ENCODE measurements around the gene BIRC5.
"Not testable (repeated sequence)": the region's sequence is repeated elsewhere in the genome, so short reads cannot be mapped to it uniquely, and the experiment has no call there.

Gene BIRC5

DNA sequence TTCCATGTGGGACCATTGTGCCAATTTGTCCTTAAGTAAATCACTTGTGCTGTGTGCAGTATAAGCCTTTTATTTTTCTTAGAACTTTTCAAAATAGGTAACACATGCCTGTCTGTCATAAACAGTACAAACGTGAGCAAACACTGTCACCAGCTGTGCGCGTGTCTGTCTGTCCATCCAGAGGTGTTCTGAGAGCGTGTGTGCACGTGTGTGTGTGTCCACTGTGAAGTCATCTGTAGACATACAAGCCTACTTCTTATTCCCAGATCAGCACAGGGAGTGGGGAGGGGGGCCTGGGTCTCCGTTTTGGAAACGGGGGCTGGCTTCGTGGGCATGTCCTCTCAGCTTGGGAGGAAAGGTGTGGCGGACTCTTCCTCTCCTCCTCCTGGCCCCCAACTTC is 26.8 kb downstream of the BIRC5 start:
- no peak for DNase-seq

DNA sequence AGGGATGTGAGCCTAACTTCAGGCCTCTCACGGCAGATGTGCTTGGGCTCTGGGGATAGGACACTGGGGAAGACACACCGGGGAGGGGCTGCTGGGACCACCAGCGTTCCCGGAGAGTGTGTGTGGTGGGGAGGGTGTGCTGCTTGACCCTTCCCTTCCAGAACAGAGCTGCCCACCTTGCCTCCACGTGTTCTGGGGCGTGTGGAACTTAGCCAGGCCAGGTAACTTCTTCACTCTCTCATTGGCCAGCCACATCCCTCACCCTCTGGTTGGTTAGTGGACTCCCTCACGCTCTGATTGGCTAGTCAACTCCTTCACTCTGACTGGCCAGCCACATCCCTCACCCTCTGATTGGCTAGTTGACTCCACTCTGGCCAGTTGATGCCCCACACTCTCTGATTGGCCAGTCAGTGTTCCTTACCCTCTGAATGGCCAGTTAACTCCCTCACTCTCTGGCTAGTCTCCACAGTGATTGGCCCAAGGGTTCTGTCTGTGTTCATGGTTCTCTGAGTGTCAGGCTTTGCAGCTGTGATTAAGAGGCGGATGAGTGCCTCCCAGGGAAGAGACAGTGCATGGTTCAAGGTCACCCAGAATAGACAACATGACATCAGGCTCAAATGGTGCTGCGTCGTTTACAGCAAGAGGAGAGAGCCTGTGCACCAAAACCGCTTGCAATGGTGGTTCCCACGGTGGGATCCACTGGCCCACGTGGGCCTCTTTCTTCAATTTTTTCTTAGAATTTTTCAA is 27.4 kb downstream of the BIRC5 start:
- peak; percentile 88 to 93 for DNase-seq

DNA sequence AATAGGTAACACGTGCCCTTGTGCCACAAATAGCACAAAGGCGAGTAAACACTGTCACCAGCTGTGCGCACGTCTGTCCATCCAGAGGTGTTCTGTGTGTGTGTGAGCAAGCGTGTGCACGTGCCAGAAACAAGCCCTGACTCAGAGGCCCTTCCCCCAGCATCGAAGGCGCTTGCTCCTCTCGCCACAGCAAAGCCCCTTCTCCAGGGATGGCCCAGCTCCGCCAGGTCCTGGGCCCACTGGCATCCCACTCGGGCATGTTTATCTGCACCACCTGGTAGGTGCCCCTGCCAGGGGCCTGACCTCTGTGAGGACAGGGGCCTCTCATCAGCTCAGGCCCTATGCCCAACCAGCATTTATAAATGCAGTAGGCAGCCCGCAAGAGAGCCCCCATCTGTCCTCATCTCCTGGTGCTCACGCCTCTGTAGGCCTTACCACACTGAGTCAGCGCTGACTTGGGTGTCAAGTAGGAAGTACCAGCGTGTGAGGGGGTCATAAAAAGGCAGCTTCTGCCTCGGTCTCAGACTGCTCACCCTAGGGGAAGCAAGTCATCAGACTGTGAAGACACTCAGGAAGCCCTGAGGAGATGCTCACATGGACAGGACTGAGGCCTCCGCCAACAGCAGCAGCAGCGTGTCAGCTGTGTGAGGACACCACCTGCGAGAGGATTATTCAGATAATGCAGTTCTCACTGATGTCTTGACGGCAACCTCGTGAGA is 28.1 kb downstream of the BIRC5 start:
- DNase-seq, result no peak

DNA sequence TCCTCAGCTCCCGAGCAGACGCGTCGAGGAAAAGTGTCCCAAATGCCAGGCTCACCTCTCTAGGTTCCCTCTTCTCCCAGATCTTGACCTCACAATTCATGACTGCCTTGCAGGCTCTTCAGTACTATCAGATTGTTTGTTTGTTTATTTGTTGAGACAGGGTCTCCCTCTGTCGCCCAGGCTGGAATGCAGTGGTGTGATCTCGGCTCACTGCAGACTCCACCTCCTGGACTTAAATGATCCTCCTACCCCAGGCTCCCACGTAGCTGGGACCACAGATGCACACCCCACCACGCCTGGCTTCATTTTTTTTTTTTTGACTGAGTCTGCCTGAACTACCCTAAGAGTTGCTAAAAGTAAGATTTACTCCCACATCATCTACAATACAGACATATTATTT is 33.3 kb downstream of the BIRC5 start:
- DNase-seq, result no peak

DNA sequence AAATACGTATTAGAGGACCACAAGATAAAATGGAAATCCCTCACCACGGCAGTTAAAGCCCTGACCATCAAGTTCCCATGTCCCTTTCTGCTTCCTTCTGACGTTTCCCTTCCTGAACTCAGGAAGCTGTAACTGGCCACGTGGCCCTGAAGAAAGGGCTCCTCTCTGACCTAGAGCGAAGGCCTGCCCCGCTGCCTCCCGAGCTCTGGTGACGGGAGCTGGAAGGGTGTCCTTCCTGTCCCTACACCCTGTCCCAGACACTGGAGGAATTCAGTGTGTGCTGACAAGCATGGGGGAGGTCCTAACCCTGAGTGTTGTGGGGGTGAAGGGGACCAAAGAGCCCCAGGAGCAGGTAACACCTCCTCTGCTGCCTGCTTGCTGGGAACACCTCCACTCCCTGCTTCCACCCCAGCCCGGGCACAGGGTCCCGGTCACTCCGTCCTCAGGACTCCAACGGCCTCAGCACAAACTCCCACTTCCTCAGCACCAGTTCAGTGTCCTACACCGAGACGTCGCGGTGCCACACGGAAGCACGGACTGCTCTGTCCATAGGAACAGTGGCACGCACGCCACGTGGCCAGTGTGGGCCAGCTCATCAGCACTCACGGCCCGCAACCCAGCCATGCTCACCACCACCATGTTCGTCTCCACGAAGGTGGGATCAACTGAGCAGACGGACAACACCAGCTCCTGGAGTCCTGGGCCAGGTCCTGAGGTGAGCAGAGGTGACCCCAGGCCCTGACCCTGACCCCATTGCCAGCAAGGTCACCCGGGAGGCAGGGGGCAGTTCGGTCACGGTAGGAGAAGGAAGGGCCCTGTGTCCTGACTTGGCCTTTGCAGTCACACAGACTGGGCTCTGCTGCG is 34.2 kb downstream of the BIRC5 start:
- DNase-seq, result no peak

DNA sequence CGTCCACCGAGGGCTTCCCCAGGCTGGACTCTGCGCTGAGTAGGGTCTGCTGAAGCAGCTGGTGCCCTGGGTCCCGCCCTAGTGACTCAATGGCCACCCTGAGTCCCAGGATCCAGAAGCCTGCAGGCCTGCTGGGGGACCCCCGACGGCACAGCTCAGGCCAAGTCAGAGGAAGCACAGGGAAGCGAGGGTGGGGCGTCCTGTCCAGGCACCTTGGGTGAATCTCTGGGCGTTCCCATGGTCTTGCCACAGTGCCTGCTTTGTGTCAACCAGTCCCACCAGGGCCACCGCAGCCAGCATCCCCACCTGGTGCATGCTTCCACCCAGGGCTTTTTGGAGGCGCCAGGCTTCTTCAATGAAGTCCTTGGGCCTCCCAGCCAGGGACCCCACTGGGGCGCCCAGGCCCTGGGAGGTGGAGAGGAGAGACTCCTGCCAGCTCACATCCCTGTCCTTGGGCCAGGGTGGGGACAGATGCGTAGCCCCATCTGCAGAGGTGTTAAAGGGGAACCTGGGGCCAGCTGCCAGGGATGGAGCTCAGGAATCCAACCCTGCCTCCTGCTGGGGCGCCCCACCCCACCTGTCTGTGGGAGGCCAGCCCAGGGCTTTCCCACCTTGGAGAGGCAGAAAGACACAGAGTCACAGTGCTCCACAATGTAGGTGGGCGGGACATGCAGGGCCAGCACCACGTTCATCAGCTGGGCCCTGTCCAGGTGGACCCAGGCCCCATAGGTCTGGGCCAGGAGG is 35.2 kb downstream of the BIRC5 start:
- no peak for DNase-seq

- DNase-seq, result no peak
Observed at GRCh38 chr17:78249818-78250806, 36.1 kb downstream of the BIRC5 start.

GRCh38 chr17:78250891-78251772 is 37.1 kb downstream of the BIRC5 start:
- DNase-seq, result peak; percentile 75 to 89

DNA sequence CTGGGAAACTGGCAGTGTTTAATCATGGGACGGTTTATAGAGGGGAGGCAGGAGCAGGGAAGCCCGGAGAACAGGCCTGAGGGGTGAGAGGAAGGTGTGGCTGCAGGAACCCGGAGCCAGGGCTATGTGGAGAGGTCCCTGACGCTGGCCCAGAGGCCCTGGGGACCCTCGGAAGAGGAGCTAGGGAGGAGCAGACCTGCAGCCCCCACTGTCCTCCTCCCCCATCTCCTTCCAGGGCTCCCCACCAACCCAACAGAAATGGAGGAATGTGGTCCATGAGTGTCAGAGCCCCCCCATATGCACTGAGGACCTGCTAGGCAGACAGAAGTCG is 37.7 kb downstream of the BIRC5 start:
- DNase-seq, result no peak

DNA sequence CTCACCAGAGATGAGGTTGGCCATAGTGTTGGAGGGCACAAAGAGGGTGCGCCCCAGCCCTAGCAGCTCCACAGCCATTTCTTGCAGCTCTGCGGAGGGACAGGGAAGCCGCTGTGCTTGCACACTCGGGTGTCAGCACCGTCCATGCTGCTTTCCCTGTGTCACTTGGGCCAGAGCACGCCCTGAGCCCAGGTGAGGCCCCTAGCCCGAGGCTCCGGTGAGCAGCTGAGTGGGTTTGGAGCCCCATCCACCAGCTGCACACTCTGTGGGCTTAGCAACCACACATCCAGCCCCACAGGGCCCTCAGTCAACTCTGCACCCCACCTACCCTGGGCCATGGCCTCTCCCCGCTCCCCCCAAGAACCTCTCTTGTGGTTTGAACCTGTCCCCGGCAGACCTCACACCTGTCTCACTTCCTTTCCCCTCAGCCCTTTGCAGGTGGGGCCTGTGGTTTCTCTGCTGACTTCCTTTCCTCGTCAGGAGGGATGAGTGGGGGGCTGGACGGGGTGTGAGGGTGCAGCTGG is 38.1 kb downstream of the BIRC5 start:
- DNase-seq, result no peak

GRCh38 chr17:78252701-78253635 is 38.9 kb downstream of the BIRC5 start:
- DNase-seq, result no peak

- not testable (repeated sequence) for DNase-seq
Observed at GRCh38 chr17:78253636-78253945, 39.5 kb downstream of the BIRC5 start.

GRCh38 chr17:78253946-78254672 is 40.1 kb downstream of the BIRC5 start:
- DNase-seq, result peak; percentile 51 to 84

DNA sequence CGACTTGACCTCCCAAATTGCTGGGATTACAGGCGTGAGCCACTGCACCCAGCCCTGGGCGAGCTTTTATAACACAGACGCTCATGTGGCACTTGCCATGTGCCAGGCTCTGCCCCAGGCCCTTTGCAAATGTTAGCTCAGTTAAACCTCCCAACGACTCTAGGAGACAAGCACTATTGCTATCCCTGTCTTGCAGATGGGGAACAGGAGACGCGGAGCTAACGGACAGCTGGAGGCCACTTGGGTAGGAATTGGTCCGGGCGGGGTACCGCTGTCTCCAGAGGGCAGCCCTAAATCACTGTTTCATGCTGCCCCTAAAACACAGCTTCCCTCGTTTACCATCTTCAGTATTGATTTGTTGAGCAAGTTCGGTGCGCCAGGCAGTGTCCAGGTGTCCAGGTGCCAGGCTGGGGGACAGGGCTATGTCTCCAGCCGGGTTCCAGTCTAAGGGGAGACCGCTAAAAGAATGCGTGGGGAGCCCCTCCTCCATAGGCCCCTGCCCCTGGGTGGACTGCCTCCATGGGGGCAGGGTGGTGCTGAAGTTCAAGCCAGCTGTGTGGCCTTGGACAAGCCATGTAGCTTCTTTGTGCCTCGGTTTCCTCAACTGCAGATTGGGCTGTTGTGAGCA is 41.1 kb downstream of the BIRC5 start:
- no peak for DNase-seq

DNA sequence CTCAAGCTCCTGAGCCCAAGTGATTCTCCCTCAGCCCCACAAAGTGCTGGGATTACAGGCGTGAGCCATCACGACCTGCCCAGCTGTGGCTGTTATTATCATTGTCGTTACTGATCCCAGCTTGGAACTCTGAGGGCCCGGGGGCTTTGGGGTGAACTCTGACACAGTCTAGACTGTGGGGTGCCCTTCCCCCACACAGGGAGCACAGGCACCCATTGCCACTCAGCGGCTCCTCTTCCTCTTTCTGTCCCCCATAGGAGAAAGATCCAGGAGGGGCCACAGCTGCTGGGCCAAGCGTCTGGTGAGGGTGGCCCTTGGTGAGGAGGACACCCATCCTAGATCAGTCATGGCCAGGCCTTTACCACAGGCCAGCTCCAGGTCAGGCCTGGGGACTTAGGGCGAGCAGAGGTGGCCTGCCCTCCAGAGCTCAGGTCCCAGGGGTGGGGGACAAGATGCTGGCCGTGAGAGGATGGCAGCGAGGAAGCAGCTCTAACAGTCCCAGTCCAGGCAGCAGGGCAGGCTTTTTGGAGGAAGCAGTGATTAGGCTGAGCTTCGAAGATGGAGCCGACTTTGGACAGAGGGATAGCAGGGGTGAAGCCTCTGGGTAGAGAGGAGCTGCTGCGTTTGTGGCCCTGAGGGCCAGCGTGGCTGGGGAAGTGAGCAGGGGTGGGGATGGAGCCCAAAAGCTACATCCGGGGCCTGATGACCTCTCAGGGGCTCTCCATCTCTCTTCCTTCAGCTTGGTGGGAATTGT is 42.1 kb downstream of the BIRC5 start:
- DNase-seq, result no peak

DNA sequence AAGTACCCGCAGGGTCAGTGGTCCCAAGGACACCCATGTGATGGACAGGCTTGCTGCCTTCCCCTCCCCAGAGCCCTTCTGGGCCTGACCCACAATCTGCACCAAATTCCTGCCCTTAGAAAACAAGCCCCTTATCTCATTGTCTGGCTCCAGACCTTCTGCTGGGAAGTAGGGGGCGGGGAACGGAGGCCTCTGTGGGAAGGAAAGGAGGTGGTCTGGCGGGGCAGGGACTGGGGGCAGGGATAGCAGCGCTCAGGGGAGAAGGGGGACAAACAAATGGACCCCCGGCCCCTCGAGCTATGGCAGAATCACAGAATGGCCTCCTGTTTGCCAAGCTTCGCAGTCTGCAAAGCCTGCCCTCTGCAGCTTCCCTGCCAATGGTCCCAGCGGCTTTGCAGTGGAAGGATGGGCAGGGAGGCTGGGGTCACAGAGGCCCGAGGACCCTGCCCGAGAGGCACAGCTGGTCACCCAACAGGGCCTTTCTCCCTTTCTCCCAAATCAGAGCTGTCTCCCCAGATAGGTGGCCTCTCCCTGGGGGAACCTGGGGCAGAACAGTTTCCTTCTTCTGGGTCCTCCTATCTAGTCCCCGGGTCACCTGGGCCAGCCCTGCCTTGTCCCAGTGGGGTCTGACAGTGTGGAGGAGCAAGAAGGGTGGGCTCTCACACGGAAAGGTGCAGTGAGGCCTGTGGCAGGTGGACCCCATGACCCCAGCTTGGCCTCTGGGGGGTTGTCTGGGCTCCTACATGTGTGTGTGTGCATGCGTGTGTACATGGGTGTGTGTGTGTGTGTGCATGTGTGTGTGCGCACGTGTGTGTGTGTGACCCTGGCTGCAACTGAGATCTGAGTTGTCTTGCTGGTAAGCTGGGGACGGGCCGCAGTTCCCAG is 42.9 kb downstream of the BIRC5 start:
- no peak for DNase-seq
